Embryonic facial prominence (tissue), 1 donor: ENCODE data around the gene USP32.
"Not testable (repeated sequence)": the region's sequence is repeated elsewhere in the genome, so short reads cannot be mapped to it uniquely, and the experiment has no call there.

ENCODE experiments used
- DNase-seq: peaks from one replicate; pipeline ENCODE4 v3.0.0-alpha.2; 2016; ENCODE audit errors: extremely low spot score

USP32 gene

DNA sequence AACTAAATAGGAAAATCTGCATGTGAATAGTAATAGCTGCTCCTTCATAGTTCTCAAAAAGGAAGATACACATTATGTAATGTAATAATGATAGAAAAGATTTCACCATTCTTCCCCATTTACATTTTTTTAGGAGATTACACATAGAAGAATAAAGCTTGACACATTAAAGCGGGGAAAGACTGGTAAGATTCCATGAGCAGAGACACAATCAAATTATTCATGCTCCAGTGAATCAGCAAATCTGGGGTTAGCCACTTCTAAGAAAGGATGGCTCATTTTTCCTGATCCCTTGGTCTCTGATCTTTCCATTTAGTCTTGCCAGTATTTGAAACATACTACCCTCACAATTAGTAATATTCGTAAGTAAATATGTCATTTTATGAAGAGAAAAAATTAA is 160.2 kb downstream of the USP32 start:
- DNase-seq: no peak

DNA sequence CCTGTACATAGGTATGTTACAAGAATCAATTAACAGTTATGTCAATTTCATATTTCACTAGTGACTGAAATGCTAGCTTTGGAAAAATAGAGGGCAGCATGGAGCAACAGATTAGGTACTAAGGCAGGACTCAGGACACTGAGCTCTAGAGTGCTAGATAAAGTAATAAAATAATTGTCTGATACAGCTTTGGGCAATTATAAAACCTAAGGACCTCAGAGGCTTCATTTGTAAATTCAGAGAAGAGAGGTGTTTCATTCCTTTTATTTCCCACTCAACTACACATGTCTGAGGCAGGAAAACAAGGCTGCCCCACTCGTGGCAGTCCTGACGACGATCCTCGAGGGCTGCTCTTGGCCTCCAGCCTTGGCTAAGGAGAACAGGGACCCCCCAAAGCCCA is 160.7 kb downstream of the USP32 start:
- DNase-seq: no peak

DNA sequence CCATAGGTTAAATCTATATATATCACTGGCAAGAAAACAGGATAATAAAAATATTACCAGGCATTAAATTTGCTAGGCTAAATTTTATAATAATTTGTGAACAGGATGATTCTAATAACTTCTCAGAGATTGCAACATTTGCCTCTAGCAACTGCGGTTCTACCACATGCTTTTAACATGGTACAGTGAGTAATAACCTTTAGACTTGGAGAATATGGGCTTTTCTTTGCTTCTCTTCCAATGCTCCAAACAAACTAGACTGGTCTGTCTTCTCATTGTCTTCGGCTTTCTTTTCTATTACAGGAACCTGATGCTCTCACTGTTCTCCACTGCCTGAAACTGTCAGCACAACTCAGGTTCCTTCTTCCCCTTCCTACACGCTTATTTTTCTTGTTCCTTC is 161.6 kb downstream of the USP32 start:
- DNase-seq: no peak

DNA sequence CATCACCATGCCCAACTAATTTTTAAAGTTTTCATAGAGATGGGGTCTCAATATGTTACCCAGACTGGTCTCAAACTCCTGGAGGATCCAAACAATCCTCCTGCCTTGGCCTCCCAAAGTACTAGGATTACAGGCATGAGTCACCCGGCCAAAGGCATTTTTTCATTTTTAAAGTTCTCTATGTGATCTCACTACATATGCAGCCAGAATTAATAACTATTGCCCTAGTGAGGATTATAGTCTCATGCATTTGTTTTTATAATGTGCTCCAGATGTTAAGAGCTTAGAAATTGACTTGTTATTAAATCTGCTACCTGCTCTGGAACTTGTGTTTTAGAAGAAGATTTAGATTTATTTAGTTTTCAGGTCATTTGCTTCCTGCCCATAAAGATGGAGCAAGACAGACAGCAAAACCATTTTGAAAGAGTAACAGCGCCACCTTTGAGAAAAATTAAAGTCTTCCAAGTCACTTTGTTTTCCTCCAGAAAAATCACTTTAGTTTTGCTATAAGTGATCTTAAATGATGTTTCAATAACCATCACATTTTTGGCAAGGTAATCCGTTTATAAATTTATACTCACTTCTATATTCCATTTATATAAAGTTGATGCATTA is 162.6 kb downstream of the USP32 start:
- no peak for DNase-seq

DNA sequence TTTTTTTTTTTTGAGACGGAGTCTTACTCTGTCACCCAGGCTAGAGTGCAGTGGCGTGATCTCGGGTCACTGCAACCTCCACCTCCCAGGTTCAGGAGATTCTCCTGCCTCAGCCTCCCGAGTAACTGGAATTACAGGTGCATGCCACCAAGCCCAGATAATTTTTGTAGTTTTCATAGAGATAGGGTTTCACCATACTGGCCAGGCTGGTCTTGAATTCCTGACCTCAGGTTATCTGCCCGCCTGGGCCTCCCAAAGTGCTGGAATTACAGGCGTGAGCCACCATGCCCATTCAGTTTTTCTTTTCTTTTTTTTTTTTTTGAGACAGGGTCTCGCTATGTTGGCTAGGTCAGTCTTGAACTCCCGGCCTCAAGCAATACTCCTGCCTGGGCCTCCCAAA is 164.7 kb downstream of the USP32 start:
- not testable (repeated sequence) for DNase-seq

DNA sequence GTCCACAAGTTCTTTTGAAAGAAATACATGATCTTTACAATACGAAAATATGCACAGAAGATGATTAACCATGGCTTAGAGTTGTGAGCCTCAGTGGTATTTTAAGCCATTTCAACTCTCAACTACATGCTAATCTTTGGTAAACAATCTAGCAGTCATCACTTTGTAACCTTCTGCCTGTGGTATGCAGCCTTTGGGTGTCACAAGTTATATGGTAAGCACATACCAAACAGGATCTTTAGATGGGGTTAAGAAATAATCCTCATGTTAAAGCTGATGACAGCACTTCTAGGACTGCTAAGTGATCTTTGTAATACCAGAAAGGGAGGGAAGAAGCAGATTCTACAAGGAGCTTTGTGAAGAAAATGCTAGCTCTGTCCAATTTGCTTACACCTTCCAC is 167.9 kb downstream of the USP32 start:
- DNase-seq: no peak

DNA sequence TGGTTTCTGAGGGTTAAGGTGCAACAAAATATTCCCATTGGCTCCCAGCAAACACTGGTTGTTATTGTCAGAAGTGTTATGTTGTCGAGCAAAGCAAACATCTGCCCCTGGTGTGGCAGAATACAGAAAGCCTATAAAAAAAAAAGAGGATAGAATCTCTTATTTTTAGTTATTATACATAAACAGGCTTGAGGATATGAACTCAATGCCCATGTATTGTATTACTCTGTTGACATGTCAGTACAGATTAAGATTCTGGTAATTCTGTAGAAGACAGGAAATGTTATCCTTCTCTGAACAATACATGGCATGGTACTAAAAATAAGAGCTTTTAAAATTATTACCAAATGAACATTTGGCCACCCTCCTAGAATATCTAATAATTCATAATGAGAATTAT is 168.5 kb downstream of the USP32 start:
- no peak for DNase-seq

DNA sequence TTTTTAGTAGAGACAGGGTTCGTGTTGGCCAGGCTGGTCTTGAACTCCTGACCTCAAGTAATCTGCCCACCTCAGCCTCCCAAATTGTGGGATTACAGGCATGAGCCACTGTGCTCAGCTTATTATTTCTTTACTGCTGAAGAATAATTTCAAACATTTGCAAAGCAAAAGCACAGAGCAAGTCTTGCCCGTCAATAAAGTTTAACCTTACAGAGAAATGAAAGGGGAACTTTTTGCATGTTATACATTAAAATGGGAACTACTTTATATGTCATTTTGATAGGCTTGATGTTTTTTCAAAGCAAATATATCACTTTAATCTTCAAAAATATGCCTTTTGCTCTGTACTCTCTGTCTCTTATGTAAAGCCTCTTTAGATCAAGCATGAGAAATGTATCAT is 173.2 kb downstream of the USP32 start:
- DNase-seq: not testable (repeated sequence)

DNA sequence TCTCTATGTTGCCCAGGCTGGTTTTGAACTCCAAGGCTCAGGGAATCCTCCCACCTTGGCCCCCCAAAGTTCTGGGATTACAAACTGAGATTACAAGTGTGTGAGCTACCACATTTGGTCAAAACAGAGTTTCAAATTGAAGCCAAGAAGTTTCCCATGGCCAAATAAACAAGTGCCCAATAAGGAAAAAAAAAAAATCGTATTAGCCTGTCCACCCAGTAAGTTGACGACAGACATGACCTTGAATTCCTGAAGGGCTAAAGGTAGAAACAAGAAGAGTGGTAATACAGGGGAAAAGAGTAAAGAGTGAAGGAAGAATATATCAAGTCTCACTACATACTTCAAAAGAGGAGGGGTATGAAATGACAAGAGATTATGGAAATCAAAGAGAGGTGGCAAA is 176.0 kb downstream of the USP32 start:
- not testable (repeated sequence) for DNase-seq

DNA sequence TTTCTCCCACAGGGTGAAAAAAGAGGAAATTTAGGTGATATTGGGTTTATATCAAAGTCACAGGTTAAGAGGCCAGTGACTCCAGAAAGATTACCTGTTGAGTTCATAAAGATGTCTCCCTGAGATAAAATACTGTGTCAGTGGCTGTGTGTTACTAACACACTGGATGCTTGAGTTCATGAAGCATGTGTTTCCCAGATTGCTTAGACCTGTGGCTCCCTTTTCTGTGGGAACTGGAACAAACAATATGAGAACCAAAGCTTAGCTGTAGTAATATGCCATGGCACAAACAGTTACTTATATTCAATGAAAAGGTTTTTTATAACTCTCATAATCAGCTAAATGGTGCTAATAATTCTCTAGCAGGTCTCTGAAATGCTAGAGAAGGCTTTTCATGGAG is 180.7 kb downstream of the USP32 start:
- not testable (repeated sequence) for DNase-seq

DNA sequence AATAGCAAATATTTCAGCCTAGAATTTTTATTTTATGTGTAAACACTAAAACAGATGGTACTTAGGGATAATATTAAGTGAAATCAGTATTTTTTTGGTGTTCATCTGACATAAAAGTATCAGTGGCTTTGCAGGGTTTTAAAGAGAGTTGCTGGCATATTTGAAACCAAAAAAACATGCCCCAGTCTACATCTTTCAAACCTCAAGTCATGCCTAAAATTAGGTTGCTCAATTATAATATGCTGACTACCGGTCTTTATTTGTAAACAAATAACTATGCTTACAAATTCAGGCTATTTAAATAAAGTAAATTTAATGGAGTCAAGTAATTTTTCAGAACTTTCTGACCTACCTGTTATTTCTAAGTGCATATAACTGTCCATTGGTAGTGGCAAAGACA is 183.6 kb downstream of the USP32 start:
- DNase-seq: not testable (repeated sequence)

DNA sequence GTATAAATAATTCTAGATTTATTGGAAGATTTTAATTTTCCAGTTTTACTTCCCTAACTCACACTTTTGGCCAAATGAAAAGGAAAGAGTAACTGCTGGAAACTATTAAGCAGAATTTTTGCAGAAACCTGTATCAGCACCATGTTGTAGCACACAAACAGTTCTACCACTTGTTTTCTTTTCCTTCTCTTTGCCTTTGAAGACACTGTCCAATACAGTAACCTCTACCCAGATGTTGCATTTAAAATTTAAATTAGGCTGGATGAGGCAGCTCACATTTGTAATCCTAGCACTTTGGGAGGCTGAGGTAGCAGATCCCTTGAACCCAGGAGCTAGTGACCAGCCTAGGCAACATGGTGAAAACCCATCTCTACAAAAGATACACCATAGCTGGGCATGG is 186.2 kb downstream of the USP32 start:
- not testable (repeated sequence) for DNase-seq

DNA sequence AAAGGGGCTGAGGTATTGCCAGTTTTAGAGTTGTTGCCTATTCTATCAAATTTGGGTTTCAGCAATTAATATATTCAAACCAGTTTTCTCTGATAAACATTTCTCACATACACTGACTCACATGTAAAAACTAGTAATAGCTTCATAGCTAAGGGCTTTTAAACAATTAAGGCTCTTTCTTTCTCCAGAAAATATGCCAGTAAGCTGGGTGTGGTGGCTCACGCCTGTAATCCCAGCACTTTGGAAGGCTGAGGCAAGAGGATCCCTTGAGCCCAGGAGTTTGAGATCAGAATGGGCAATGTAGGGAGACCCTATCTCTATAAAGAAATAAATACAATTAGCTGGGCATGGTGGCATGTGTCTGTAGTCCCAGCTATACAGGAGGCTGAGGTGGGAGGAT is 193.3 kb downstream of the USP32 start:
- DNase-seq: not testable (repeated sequence)

DNA sequence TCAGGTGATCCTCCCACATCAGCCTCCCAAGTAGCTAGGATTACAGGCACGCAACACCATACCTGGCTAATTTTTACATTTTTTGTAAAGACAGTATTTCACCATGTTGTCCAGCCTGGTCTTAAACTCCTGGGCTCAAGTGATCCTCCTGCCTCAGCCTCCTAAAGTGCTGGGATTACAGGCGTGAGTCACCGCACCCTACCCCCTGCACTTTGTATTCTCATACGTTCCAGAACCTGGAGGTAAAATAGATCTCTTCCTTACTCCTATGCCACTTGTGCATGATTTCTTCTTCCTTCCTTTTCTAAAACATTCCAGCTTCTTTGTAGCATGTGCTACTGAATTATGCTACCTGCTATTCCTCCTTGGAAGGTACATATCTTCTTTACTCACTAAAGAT is 197.8 kb downstream of the USP32 start:
- not testable (repeated sequence) for DNase-seq

DNA sequence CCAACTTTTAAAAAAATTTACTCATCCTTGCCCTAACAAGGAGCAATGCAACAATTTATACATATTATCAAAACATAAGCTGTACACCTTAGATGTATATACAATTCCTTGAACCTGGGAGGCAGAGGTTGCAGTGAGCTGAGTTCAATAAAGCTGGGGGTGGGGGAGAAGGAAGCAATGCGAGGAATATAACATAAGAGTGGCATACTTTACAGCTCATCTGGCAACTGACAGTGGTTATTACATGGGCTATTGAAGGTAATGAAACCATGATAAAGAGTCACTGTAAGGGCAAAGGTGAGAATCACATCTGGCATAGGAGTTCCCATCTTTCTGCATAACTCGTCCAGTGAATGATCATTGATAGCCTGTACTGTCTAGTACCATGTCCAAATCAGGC is 198.5 kb downstream of the USP32 start:
- DNase-seq: no peak

DNA sequence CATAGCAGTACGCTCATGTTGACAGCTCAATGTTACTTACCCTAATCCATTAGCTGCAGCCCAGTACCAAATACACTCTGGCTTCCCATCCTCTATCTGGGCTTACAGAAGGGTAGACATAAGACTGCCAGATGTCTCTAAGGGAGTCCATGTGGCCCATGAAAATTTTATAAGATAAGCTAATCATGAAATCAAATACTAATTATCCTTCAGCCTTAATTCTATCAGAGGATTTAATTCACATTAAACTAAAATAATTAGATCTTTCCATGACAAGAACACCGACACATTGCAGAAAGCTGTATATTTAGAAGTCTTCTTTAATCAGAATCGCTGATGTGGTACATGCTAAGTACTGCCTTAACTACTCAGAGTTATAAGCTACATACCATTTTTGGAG is 198.9 kb downstream of the USP32 start:
- DNase-seq: not testable (repeated sequence)

DNA sequence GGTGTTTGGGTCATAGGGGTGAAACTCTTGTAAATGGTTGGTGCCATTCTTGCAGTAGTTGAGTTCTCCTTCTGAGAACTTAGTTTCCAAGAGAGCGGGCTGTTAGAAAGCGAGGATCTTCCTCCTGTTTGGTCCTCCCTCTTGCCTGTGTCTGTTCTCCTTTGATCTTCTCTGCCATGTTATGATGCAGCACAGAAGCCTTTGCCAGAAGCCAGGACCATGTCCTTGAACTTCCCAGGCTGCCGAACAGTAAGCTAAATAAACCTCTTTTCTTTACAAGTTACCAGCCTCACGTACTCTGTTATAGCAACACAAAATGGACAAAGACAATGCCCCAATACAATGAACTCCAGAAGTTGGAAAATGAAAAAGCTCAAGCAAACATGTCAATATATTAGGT is 201.9 kb downstream of the USP32 start:
- DNase-seq: not testable (repeated sequence)

DNA sequence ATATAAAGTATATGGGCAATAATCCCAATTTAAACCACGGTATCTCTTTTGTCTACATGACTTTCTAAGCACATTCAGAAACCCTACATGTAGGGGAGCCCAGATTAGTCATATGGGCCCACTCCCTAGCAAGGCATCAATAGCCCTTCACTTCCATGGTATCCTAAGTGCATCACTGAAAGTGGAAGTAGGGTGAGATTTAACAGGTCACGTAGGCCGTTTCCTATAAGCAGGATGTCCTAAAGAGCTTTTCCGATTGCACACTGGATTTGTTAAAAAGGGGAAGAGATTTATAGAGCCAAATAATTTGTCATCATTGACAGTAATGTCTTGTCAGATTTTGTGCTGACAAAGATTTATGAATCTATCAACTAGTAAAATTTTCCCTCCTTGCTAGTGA is 203.2 kb downstream of the USP32 start:
- DNase-seq: no peak

DNA sequence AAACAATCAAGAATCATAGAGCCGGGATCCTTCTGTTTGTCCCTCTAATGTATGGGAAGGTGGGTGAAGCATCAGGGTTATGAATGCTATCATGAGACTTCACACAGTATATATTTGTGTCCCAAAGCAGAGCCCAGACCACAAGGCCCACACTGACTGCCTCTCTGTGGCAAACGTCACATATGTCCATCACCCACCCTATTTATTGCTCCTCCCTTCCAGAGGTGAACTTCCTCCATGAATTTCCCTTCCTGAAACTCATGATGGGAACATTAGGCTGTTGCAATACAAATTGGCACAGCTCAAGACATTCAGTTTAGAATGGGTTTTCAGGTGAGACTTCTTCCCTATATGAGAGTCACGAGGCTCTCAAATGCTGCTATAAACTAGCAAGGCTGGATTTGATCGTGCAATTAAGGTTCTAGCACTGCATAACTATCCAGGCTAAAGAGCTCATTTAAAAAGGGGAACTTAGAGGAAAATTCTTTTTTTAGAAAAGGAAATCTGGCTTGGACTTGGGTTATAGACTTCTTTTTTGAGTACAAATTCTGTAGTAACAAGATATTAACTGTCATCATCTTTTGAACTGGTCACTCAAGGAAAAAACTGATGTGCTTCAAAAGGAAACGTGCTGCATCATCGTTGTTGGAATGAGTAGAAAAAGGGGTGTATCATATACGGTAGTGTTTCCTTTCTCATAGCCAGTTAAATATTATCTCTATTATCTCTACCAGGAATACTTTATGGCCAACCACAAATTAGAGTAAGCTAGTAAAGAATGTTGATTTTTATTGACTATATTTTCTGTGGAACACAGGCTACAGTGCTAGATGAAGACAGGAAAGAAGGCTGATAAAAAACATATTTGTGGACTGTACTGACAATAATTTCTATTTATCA is 204.8 kb downstream of the USP32 start:
- not testable (repeated sequence) for DNase-seq

DNA sequence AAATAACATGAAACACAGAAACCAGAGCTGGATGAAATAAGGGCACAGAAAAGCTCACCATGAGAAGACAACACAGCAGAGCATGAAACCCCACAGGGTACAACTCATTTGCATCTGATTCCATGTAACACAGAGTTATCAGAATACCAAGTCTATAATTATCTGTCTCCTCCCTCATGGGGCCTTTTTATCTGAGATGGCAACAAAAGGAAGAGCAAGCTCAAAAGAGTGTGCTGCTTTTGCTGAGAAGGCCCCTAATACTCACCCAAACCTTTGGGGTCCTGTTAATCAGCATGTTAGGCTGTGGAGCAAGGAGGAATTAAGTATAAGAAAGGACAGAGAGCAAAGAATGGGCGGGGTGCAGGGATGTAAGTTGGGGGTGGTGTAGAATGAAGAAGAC is 205.6 kb downstream of the USP32 start:
- DNase-seq: not testable (repeated sequence)

DNA sequence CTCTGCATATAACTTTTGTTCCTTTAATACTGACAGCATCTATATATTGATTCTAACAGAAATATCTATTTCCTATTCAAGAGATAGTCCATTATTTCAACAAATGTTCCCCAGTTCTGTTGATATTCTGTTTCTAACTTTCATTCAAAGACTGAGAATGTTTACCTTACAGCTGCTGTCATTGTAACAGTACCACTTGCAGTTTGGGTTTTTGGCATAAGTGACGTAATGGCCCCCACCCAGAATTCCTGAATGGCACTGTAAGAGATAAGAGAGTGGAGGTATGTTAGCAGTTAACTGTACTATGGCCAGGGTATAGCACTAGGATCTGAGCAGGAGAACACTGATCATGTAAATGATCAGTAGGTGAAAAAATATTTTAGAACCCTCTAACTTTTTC is 211.6 kb downstream of the USP32 start:
- not testable (repeated sequence) for DNase-seq

DNA sequence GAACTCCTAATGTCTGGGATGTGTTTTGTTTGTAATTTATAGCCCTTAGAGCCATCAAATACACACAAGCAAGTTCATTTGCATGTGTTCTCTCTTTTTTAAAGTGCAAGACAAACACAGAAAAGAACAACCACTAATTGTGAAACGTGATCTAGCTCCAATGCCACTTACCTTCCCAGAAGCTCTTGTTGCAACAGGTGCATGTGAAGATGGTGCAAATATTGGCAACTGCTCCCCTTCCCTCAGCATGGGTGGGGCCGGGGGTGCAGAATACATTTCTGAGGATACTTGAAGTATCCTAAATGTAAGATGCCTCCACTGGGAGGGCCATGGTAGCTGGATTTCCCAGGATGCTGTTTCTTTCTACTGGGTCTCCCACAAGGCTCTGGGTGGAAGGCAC is 213.8 kb downstream of the USP32 start:
- DNase-seq: not testable (repeated sequence)

DNA sequence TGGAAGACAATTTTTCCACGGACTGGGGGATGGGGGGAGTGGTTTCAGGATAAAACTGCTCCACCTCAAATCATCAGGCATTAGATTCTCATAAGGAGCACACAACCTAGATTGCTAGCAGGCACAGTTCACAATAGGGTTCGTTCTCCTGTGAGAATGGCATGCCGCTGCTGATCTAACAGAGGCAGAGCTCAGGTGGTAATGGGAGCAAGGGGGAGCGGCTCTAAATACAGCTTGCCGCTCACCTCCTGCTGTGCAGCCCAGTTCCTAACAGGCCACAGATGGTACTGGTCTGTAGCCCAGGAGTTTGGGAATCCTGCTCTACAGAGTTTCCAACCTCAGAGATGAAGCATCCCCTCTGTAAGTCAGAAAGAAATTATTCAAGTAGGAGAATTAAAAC is 215.2 kb downstream of the USP32 start:
- DNase-seq: not testable (repeated sequence)
